ENCODE data around the gene STX7.

The STX7 gene

GRCh38 chr6:132511210-132511830 lies 1.6 kb downstream of the STX7 start:
- peak overlapping the region; percentile 93 for H3K4me3 ChIP-seq (ENCODE audit: low read depth, low read length)
- TF ChIP-seq CTCF (conservative IDR thresholded peaks at IDR 0.05; ENCODE audit: low read depth, low read length) = no peak

GRCh38 chr6:132506869-132507808 lies 5.8 kb downstream of the STX7 start:
- DNase-seq (ENCODE audit: low read depth) = no peak
- H3K4me3 ChIP-seq (ENCODE audit: low read depth, low read length) = no peak overlapping the region
- TF ChIP-seq CTCF (conservative IDR thresholded peaks at IDR 0.05; ENCODE audit: low read depth, low read length) = no peak

More at GRCh38 chr6:132511210-132511830, 1.6 kb downstream of the STX7 start:
- DNase-seq (ENCODE audit: low read depth) = peak; percentile 78

GRCh38 chr6:132506461-132506860 lies 6.5 kb downstream of the STX7 start:
- no peak for DNase-seq (ENCODE audit: low read depth)
- H3K4me3 ChIP-seq (ENCODE audit: low read depth, low read length) = no peak overlapping the region
- TF ChIP-seq CTCF (conservative IDR thresholded peaks at IDR 0.05; ENCODE audit: low read depth, low read length) = no peak

- no peak overlapping the region for H3K4me3 ChIP-seq (ENCODE audit: low read depth, low read length)
- DNase-seq (ENCODE audit: low read depth) = no peak
- no peak for TF ChIP-seq CTCF (conservative IDR thresholded peaks at IDR 0.05; ENCODE audit: low read depth, low read length)
These were observed 7.8 kb downstream of the STX7 start for GRCh38 chr6:132505158-132505557.

- no peak overlapping the region for H3K4me3 ChIP-seq (ENCODE audit: low read depth, low read length)
- DNase-seq (ENCODE audit: low read depth) = peak; percentile 27
- TF ChIP-seq CTCF (conservative IDR thresholded peaks at IDR 0.05; ENCODE audit: low read depth, low read length) = no peak
These were observed 8.2 kb downstream of the STX7 start for GRCh38 chr6:132504757-132505156.

- no peak overlapping the region for H3K4me3 ChIP-seq (ENCODE audit: low read depth, low read length)
- peak; percentile 22 for DNase-seq (ENCODE audit: low read depth)
- TF ChIP-seq CTCF (conservative IDR thresholded peaks at IDR 0.05; ENCODE audit: low read depth, low read length) = no peak
These were observed 13.2 kb downstream of the STX7 start for GRCh38 chr6:132499757-132500156.
